Peyer's patch (tissue), 4 donors: ENCODE data around the gene LTO1.

Experiments used
- CTCF ChIP-seq, 6 experiments: fragments of 450-650 bp in 4 of 6; fragments of 200-600 bp in 2 of 6; sonication (generic) in 1 of 6; IDR thresholded peaks; one replicate each; pipeline ENCODE4 v1.5.1; 2017 to 2019; ENCODE audit warnings: antibody characterized with exemption in 6 of 6, mild to moderate bottlenecking in 3 of 6, moderate library complexity in 1 of 6
- POLR2A ChIP-seq, 2 donors: fragments of 450-650 bp; IDR thresholded peaks; one replicate each; pipeline ENCODE4 v1.5.1; 2017; ENCODE audit warnings: antibody characterized with exemption in 2 of 2, mild to moderate bottlenecking in 2 of 2, moderate library complexity in 2 of 2

GRCh38 chr11:69718912-69719311 lies 43.8 kb upstream of the LTO1 start:
- TF ChIP-seq CTCF (IDR thresholded peaks at IDR 0.05): no peak
- TF ChIP-seq POLR2A (IDR thresholded peaks at IDR 0.05): no peak
